ENCODE measurements around the gene PELI3.

The PELI3 gene

DNA sequence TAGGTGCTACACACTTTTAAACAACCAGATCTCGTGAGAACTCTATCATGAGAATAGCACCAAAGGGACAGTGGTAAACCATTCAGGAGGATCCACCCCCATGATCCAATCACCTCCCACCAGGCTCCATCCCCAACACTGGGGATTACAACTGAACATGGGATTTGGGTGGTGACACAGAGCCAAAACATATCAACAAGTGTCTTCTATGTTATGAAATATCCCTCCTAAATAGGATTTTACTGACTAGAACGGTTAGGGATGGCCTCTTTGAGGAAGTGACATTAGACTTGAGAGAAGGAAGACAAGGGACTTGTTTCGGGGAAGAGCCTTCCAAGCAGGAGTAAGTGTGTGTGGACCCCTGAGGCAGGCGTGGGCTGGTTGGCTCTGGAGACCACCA is 16.1 kb upstream of the PELI3 start:
- TF ChIP-seq, protein P1, sequence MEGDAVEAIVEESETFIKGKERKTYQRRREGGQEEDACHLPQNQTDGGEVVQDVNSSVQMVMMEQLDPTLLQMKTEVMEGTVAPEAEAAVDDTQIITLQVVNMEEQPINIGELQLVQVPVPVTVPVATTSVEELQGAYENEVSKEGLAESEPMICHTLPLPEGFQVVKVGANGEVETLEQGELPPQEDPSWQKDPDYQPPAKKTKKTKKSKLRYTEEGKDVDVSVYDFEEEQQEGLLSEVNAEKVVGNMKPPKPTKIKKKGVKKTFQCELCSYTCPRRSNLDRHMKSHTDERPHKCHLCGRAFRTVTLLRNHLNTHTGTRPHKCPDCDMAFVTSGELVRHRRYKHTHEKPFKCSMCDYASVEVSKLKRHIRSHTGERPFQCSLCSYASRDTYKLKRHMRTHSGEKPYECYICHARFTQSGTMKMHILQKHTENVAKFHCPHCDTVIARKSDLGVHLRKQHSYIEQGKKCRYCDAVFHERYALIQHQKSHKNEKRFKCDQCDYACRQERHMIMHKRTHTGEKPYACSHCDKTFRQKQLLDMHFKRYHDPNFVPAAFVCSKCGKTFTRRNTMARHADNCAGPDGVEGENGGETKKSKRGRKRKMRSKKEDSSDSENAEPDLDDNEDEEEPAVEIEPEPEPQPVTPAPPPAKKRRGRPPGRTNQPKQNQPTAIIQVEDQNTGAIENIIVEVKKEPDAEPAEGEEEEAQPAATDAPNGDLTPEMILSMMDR (IDR thresholded peaks at IDR 0.05; ENCODE audit: low read depth, low read length, missing control alignments), result no peak

DNA sequence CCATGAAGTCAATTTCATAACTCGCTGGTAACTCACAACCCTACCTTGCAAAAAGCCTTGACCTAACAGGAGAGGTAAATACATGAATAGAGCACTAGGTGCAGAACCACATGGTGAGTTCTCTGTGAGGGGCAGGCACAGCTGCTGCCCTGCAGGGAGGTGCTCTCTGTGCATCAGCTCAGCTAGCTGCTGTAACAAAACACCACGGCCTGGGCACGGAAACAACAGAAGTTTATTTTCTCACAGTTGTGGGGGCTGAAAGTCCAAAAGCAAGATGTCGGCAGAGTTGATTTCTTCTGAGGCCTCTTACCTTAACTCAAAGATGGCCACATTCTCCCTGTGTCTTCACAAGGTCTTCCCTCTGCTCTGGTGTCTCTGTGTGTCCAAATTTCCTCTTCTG is 15.0 kb upstream of the PELI3 start:
- no peak overlapping the region for H3K4me3 ChIP-seq (ENCODE audit: low read depth, low read length)
- in situ Hi-C loops (cut with HindIII; ENCODE audit: low sequenced_read_pairs), result no loop called here
- TF ChIP-seq, protein P1 (IDR thresholded peaks at IDR 0.05; ENCODE audit: low read depth, low read length, missing control alignments), result no peak
- no peak for DNase-seq (ENCODE audit: low read depth)

More for the DNA sequence above, 16.1 kb upstream of the PELI3 start:
- in situ Hi-C loops (cut with HindIII; ENCODE audit: low sequenced_read_pairs), result no loop called here
- DNase-seq (ENCODE audit: low read depth), result no peak
- H3K4me3 ChIP-seq (ENCODE audit: low read depth, low read length), result no peak overlapping the region

DNA sequence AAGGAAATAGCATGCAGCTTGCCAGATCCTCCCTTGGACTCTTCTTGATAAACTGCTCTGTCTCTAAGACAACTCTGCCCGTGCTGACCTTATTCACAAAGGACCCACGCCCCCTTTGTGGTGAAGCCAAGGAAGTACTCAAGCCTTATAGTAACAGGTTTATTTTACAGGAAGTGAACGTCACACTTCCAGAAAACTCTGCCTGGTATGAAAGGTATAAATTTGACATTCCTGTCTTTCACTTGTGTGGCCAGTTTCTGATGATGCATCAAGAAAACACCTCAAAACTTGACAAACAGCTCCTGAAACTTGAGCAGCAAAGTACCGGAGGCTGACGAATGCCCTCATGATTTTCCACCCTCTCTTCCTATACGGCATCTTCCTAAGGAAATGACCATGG is 12.5 kb upstream of the PELI3 start:
- DNase-seq (ENCODE audit: low read depth), result no peak
- TF ChIP-seq, protein P1 (IDR thresholded peaks at IDR 0.05; ENCODE audit: low read depth, low read length, missing control alignments), result no peak
- in situ Hi-C loops (cut with HindIII; ENCODE audit: low sequenced_read_pairs), result no loop called here
- H3K4me3 ChIP-seq (ENCODE audit: low read depth, low read length), result no peak overlapping the region

DNA sequence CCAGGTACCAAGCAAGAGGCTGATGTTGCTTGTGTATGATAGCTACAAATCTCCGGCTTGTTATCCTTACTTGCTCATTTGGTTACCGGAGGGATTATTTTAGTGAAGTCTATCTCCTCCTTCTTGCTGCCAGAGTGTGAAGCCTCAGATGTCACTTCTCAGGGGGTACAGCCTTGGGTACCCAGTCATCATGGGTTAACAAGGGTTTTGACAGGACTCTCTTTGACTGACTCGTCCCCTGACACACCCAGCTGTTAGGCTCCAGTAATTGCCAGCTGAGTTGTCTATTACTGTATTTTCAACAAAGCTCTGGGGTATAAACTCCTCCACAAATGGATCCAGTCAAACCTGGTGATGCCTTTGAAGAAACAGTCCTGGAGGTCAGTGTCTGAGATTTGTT is 11.9 kb upstream of the PELI3 start:
- DNase-seq (ENCODE audit: low read depth), result no peak

DNA sequence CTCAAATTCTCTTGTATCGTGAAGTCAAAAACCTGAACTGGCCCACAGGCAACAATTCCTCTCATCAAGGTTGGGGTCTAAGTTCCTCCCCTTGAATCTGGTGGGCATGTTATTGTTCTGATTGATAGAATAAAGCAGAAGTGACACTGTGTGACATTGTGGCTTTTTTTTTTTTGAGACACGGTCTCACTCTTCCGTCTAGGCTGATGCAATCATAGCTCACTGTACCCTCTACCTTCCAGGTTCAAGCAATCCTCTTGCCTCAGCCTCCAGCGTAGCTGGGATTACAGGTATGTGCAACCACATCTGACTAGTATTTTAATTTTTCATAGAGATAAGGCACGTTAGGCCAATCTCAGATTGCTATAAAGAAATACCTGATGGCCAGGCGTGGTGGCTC is 8.9 kb upstream of the PELI3 start:
- no peak for DNase-seq (ENCODE audit: low read depth)
- TF ChIP-seq, protein P1 (IDR thresholded peaks at IDR 0.05; ENCODE audit: low read depth, low read length, missing control alignments), result no peak
- in situ Hi-C loops (cut with HindIII; ENCODE audit: low sequenced_read_pairs), result no loop called here
- no peak overlapping the region for H3K4me3 ChIP-seq (ENCODE audit: low read depth, low read length)

More for the DNA sequence above, 11.9 kb upstream of the PELI3 start:
- TF ChIP-seq, protein P1 (IDR thresholded peaks at IDR 0.05; ENCODE audit: low read depth, low read length, missing control alignments), result no peak
- in situ Hi-C loops (cut with HindIII; ENCODE audit: low sequenced_read_pairs), result no loop called here
- no peak overlapping the region for H3K4me3 ChIP-seq (ENCODE audit: low read depth, low read length)

DNA sequence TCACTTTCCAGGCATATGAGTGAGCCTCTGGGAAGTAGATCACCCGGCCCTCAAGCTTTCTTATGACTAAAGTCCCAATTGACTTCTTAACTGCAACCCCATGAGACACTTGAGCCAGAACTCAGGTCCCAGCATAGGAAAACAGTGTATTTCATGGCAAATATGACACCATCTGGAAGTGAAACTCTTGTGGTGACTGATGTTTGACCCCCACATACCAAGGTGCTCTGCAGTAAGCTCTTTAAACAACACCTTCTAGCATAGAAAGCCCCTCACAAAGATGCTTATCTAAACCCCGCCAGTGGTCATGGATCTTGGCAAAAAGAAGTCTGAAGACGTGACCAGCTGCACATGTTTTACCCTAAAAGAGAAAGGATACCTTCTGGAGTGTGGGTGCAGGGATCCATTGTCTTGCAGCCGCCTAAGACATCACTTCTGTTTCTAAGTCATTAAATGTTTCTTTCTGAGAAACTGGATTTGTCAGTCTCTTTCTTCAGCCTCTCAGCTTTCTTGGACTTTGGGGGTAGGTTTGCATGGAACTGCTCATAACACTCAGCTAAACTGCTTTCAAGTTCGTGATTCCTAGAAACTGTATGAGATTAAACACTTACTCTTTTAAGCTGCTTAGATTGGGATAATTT is 7.4 kb upstream of the PELI3 start:
- DNase-seq (ENCODE audit: low read depth), result no peak
- in situ Hi-C loops (cut with HindIII; ENCODE audit: low sequenced_read_pairs), result no loop called here
- TF ChIP-seq, protein P1 (IDR thresholded peaks at IDR 0.05; ENCODE audit: low read depth, low read length, missing control alignments), result no peak
- H3K4me3 ChIP-seq (ENCODE audit: low read depth, low read length), result no peak overlapping the region
